ENCODE data around the gene RNF19B. TPM values are rescaled to one million over a fixed set of nuclear protein-coding genes. Genes with fewer than 3 reads are reported as not detected.
A peak's percentile ranks its signal among the peaks of the same experiment; 100 is the strongest.

Gene RNF19B
- total RNA-seq, 1 donor from 2014 or later = 33.7 TPM

- Histone ChIP-seq H3K27me3 (ENCODE audit: control insufficient read depth, insufficient read depth, low read length) (no peaks in the 10 kb centered on the region), H3K4me3 (ENCODE audit: low read depth, low read length) (no peak overlapping the region), H3K36me3 (ENCODE audit: control insufficient read depth, insufficient read depth, low read length) (no peaks in the 10 kb centered on the region)
- DNase-seq (ENCODE audit: low read depth) = no peak
- TF ChIP-seq CTCF (IDR thresholded peaks at IDR 0.05; ENCODE audit: insufficient read depth, low read length, poor library complexity, severe bottlenecking) = no peak
Observed at GRCh38 chr1:33008051-33008914, 43.7 kb upstream of the RNF19B start.

- TF ChIP-seq CTCF (IDR thresholded peaks at IDR 0.05; ENCODE audit: insufficient read depth, low read length, poor library complexity, severe bottlenecking) = peak; percentile 57
- Histone ChIP-seq H3K27me3 (ENCODE audit: control insufficient read depth, insufficient read depth, low read length) (no peaks in the 10 kb centered on the region), H3K4me3 (ENCODE audit: low read depth, low read length) (no peak overlapping the region), H3K36me3 (ENCODE audit: control insufficient read depth, insufficient read depth, low read length) (no peaks in the 10 kb centered on the region)
- peak; percentile 75 for DNase-seq (ENCODE audit: low read depth)
Observed at GRCh38 chr1:33007190-33008050, 42.8 kb upstream of the RNF19B start.

GRCh38 chr1:33005838-33006421, 41.3 kb upstream of the RNF19B start:
- Histone ChIP-seq H3K36me3 (ENCODE audit: control insufficient read depth, insufficient read depth, low read length) (no peaks in the 10 kb centered on the region), H3K27me3 (ENCODE audit: control insufficient read depth, insufficient read depth, low read length) (no peaks in the 10 kb centered on the region), H3K4me3 (ENCODE audit: low read depth, low read length) (no peak overlapping the region)
- no peak for DNase-seq (ENCODE audit: low read depth)
- TF ChIP-seq CTCF (IDR thresholded peaks at IDR 0.05; ENCODE audit: insufficient read depth, low read length, poor library complexity, severe bottlenecking) = no peak

GRCh38 chr1:33005117-33005837, 40.7 kb upstream of the RNF19B start:
- H3K27me3 ChIP-seq (ENCODE audit: control insufficient read depth, insufficient read depth, low read length) = no peaks in the 10 kb centered on the region
- TF ChIP-seq CTCF (IDR thresholded peaks at IDR 0.05; ENCODE audit: insufficient read depth, low read length, poor library complexity, severe bottlenecking) = no peak
- no peak overlapping the region for H3K4me3 ChIP-seq (ENCODE audit: low read depth, low read length)
- H3K36me3 ChIP-seq (ENCODE audit: control insufficient read depth, insufficient read depth, low read length) = no peaks in the 10 kb centered on the region
- DNase-seq (ENCODE audit: low read depth) = no peak

- no peak for DNase-seq (ENCODE audit: low read depth)
- Histone ChIP-seq H3K36me3 (ENCODE audit: control insufficient read depth, insufficient read depth, low read length) (no peaks in the 10 kb centered on the region), H3K4me3 (ENCODE audit: low read depth, low read length) (no peak overlapping the region), H3K27me3 (ENCODE audit: control insufficient read depth, insufficient read depth, low read length) (no peaks in the 10 kb centered on the region)
- no peak for TF ChIP-seq CTCF (IDR thresholded peaks at IDR 0.05; ENCODE audit: insufficient read depth, low read length, poor library complexity, severe bottlenecking)
Observed at GRCh38 chr1:33004613-33005012, 40.0 kb upstream of the RNF19B start.
